Liver (tissue), 9 donors: ENCODE measurements around the gene PACC1. TPM values are rescaled to one million over a fixed set of nuclear protein-coding genes. Genes with fewer than 3 reads are reported as not detected.

Experiments used
- DNase-seq: peaks from one replicate; pipeline ENCODE4 v3.0.0-alpha.2; 2017; ENCODE audit warnings: low spot score
- H3K27ac ChIP-seq, 2 donors: one replicate each; pipeline ENCODE4 v1.7.0; 2013; ENCODE audit warnings: inconsistent platforms in 2 of 2, low read length in 2 of 2, control low read depth in 1 of 2, low read depth in 1 of 2, mild to moderate bottlenecking in 1 of 2
- H3K27me3 ChIP-seq, 4 donors: one replicate each; pipeline versions ENCODE4 v1.6.1 to v1.7.0; 2013; ENCODE audit warnings: low read length in 3 of 4, inconsistent platforms in 1 of 4, mild to moderate bottlenecking in 1 of 4, moderate library complexity in 1 of 4; ENCODE audit not compliant: control insufficient read depth in 4 of 4, insufficient read depth in 4 of 4
- H3K36me3 ChIP-seq, 4 donors: one replicate each; pipeline versions ENCODE4 v1.6.1 to v1.7.0; 2013; ENCODE audit warnings: low read length in 3 of 4, mild to moderate bottlenecking in 3 of 4, low read depth in 1 of 4, moderate library complexity in 1 of 4; ENCODE audit not compliant: control insufficient read depth in 4 of 4, insufficient read depth in 3 of 4
- H3K4me1 ChIP-seq, 4 donors: one replicate each; pipeline versions ENCODE4 v1.6.1 to v1.7.0; 2013; ENCODE audit warnings: low read length in 3 of 4, mild to moderate bottlenecking in 3 of 4, moderate library complexity in 1 of 4; ENCODE audit not compliant: control insufficient read depth in 4 of 4, insufficient read depth in 4 of 4
- H3K4me3 ChIP-seq, 3 donors: one replicate each; pipeline versions ENCODE4 v1.6.1 to v1.7.0; 2013; ENCODE audit warnings: low read length in 3 of 3, control low read depth in 1 of 3, low read depth in 1 of 3, mild to moderate bottlenecking in 1 of 3
- H3K9ac ChIP-seq, 2 donors: one replicate each; pipeline ENCODE4 v1.7.0; 2013; ENCODE audit warnings: low read length in 2 of 2, mild to moderate bottlenecking in 2 of 2, moderate library complexity in 2 of 2, control low read depth in 1 of 2, low read depth in 1 of 2
- H3K9me3 ChIP-seq, 4 donors: one replicate each; pipeline versions ENCODE4 v1.6.1 to v1.7.0; 2013; ENCODE audit warnings: low read length in 3 of 4; ENCODE audit not compliant: control insufficient read depth in 4 of 4
- ATF3 ChIP-seq: IDR thresholded peaks from 2 replicates; pipeline ENCODE4 v1.6.1; 2016; ENCODE audit warnings: antibody characterized with exemption
- CTCF ChIP-seq: fragments of 150-350 bp; IDR thresholded peaks from 2 replicates; pipeline ENCODE4 v1.5.1; 2017; ENCODE audit warnings: improper control_type of control experiment, low read depth, low read length; ENCODE audit not compliant: missing input control
- EGR1 ChIP-seq, 2 donors: IDR thresholded peaks; 2 replicates each; pipeline ENCODE4 v1.6.1; 2016 to 2018; ENCODE audit warnings: antibody characterized with exemption in 2 of 2, low read depth in 2 of 2
- FOXA1 ChIP-seq: IDR thresholded peaks from 2 replicates; pipeline ENCODE4 v1.6.1; 2016; ENCODE audit warnings: antibody characterized with exemption
- HNF4A ChIP-seq, 2 donors: conservative IDR thresholded peaks; 2 replicates each; pipeline ENCODE4 v1.6.1; 2016; ENCODE audit warnings: antibody characterized with exemption in 2 of 2, mild to moderate bottlenecking in 2 of 2
- JUND ChIP-seq, 2 donors: IDR thresholded peaks; 2 replicates each; pipeline ENCODE4 v1.6.1; 2016; ENCODE audit warnings: antibody characterized with exemption in 2 of 2
- MAX ChIP-seq: IDR thresholded peaks from 2 replicates; pipeline ENCODE4 v1.6.1; 2016; ENCODE audit warnings: antibody characterized with exemption
- SP1 ChIP-seq: IDR thresholded peaks from 2 replicates; pipeline ENCODE4 v1.6.1; 2018; ENCODE audit warnings: antibody characterized with exemption, mild to moderate bottlenecking
- TAF1 ChIP-seq: conservative IDR thresholded peaks from 2 replicates; pipeline ENCODE4 v1.6.1; 2016; ENCODE audit warnings: antibody characterized with exemption, mild to moderate bottlenecking
- YY1 ChIP-seq: IDR thresholded peaks from 2 replicates; pipeline ENCODE4 v1.6.1; 2016; ENCODE audit warnings: antibody characterized with exemption, mild to moderate bottlenecking
- ZBTB33 ChIP-seq: IDR thresholded peaks from 2 replicates; pipeline ENCODE4 v1.6.1; 2016; ENCODE audit warnings: antibody characterized with exemption
- WGBS: extraction: QIAGEN DNeasy Blood & Tissue Kit; methylation state at CpG from one replicate; pipeline ENCODE4 v1.1.7; 2013; 5-methylcytosine and 5-hydroxymethylcytosine counted together
- polyA plus RNA-seq, 2 donors: library from polyadenylated mRNA; stranded (reverse) in 1 of 2; unstranded in 1 of 2; fragments of 200-250 nt in 1 of 2; fragments of >200 nt in 1 of 2; fragmentation: Nextera tagmentation in 1 of 2; extraction: Ambion mirVana in 1 of 2; gene quantifications; one replicate each; pipeline versions ENCODE4 v1.2.1 to v1.2.3, GENCODE V29; 2013 to 2015
- total RNA-seq, 2 donors: library from RNA; depleted of rRNA; stranded (reverse); fragments of >200 nt; gene quantifications; one replicate each; pipeline ENCODE4 v1.2.3, GENCODE V29; 2014
- donor health status: healthy.
- donor health status: healthy.
- donor health status: healthy.
- donor health status: healthy.
- donor health status: healthy.

Gene PACC1
- total and polyA plus RNA-seq, 4 donors, result 1.4 to 3.4 (median 1.7) TPM

GRCh38 chr1:212461916-212462660 lies 47.4 kb upstream of the PACC1 start (continued):
- TF ChIP-seq TAF1 (no peak), FOXA1 (no peak), ZBTB33 (no peak), MAX (no peak), SP1 (no peak), JUND (IDR thresholded peaks at IDR 0.05) (no peak)

GRCh38 chr1:212460376-212460775 lies 45.7 kb upstream of the PACC1 start:
- Histone ChIP-seq H3K9ac (no peak overlapping the region), H3K27ac (no peak overlapping the region), H3K4me1 (peaks cover 0 to 3% (median 0%) of the 10 kb centered on the region in 4 donors), H3K27me3 (no peaks in the 10 kb centered on the region), H3K36me3 (no peaks in the 10 kb centered on the region), H3K4me3 (no peak overlapping the region), H3K9me3 (peaks cover 0 to 3% (median 0%) of the 10 kb centered on the region in 4 donors)
- 91% methylated on average over 9 of the region's 9 CpGs for WGBS
- DNase-seq, result no peak
- no peak for TF ChIP-seq SP1
- no peak for TF ChIP-seq CTCF
- TF ChIP-seq FOXA1, result no peak
- no peak for TF ChIP-seq EGR1 (IDR thresholded peaks at IDR 0.05; ENCODE audit: low read depth in 2 of 2)
- no peak for TF ChIP-seq YY1

- DNase-seq, result no peak
- WGBS, result 61% methylated on average over 5 of the region's 5 CpGs
- H3K27me3 ChIP-seq, result no peaks in the 10 kb centered on the region
- H3K4me1 ChIP-seq, result peaks cover 0 to 3% (median 0%) of the 10 kb centered on the region in 4 donors
- H3K9ac ChIP-seq, result no peak overlapping the region
- no peaks in the 10 kb centered on the region for H3K36me3 ChIP-seq
- TF ChIP-seq FOXA1 (no peak), YY1 (no peak), EGR1 (IDR thresholded peaks at IDR 0.05; ENCODE audit: low read depth in 2 of 2) (no peak), SP1 (no peak), ATF3 (no peak), HNF4A (conservative IDR thresholded peaks at IDR 0.05) (no peak)
- no peak overlapping the region for H3K4me3 ChIP-seq
- H3K9me3 ChIP-seq, result peaks cover 0 to 3% (median 0%) of the 10 kb centered on the region in 4 donors
- no peak overlapping the region for H3K27ac ChIP-seq
These were observed 45.0 kb upstream of the PACC1 start for GRCh38 chr1:212459656-212460055.
